HEK293 (cell line): ENCODE measurements around the gene GMDS.
A peak's percentile ranks its signal among the peaks of the same experiment; 100 is the strongest.

Experiments used
- BCL11A ChIP-seq: fragments of 450-650 bp; formaldehyde crosslinking; IDR thresholded peaks from 2 replicates; pipeline ENCODE4 v1.5.1; 2016; ENCODE audit warnings: low read depth, missing biosample characterization, missing genetic modification characterization
- FEZF1 ChIP-seq: fragments of 450-650 bp; formaldehyde crosslinking; IDR thresholded peaks from 2 replicates; pipeline ENCODE4 v1.5.1; 2016; ENCODE audit warnings: missing biosample characterization, missing genetic modification characterization
- ZFP69B ChIP-seq: fragments of 450-650 bp; formaldehyde crosslinking; IDR thresholded peaks from 2 replicates; pipeline ENCODE4 v1.5.1; 2016; ENCODE audit warnings: missing biosample characterization, missing genetic modification characterization
- ZNF175 ChIP-seq: fragments of 450-650 bp; formaldehyde crosslinking; IDR thresholded peaks from 2 replicates; pipeline ENCODE4 v1.5.1; 2016; ENCODE audit warnings: missing biosample characterization, missing genetic modification characterization
- ZNF2 ChIP-seq: fragments of 450-650 bp; formaldehyde crosslinking; IDR thresholded peaks from 2 replicates; pipeline ENCODE4 v1.5.1; 2016; ENCODE audit warnings: missing biosample characterization, missing genetic modification characterization
- ZNF223 ChIP-seq: fragments of 450-650 bp; formaldehyde crosslinking; IDR thresholded peaks from 2 replicates; pipeline ENCODE4 v1.5.1; 2016; ENCODE audit warnings: missing biosample characterization, missing genetic modification characterization
- ZNF23 ChIP-seq: fragments of 450-650 bp; formaldehyde crosslinking; IDR thresholded peaks from 2 replicates; pipeline ENCODE4 v1.5.1; 2016; ENCODE audit warnings: missing biosample characterization, missing genetic modification characterization, borderline replicate concordance
- ZNF596 ChIP-seq: fragments of 450-650 bp; IDR thresholded peaks from 2 replicates; pipeline ENCODE4 v1.5.0; 2018; ENCODE audit warnings: missing biosample characterization, mild to moderate bottlenecking, missing genetic modification characterization, moderate library complexity
- ZNF629 ChIP-seq: fragments of 450-650 bp; formaldehyde crosslinking; IDR thresholded peaks from 2 replicates; pipeline ENCODE4 v1.5.1; 2017; ENCODE audit warnings: missing biosample characterization, missing genetic modification characterization
- ZSCAN16 ChIP-seq: fragments of 450-650 bp; formaldehyde crosslinking; IDR thresholded peaks from 2 replicates; pipeline ENCODE4 v1.5.1; 2016; ENCODE audit warnings: missing biosample characterization, missing genetic modification characterization
- TF ChIP-seq, protein P1 (sequence below): fragments of 450-650 bp; formaldehyde crosslinking; IDR thresholded peaks from 2 replicates; pipeline ENCODE4 v1.5.1; 2017; ENCODE audit warnings: missing biosample characterization, missing genetic modification characterization
- TF ChIP-seq, protein P2 (sequence below): fragments of 450-650 bp; formaldehyde crosslinking; IDR thresholded peaks from 2 replicates; pipeline ENCODE4 v1.5.1; 2017; ENCODE audit warnings: missing biosample characterization, missing genetic modification characterization
- TF ChIP-seq, protein P3 (sequence below): fragments of 450-650 bp; formaldehyde crosslinking; conservative IDR thresholded peaks from 2 replicates; pipeline ENCODE4 v1.5.1; 2016; ENCODE audit warnings: low read depth, missing biosample characterization, missing genetic modification characterization
- TF ChIP-seq, protein P4 (sequence below): fragments of 450-650 bp; formaldehyde crosslinking; IDR thresholded peaks from 2 replicates; pipeline ENCODE4 v1.5.1; 2016; ENCODE audit warnings: missing biosample characterization, missing genetic modification characterization
- TF ChIP-seq, protein P5 (sequence below): fragments of 450-650 bp; formaldehyde crosslinking; IDR thresholded peaks from 2 replicates; pipeline ENCODE4 v1.5.1; 2016; ENCODE audit warnings: missing biosample characterization, missing genetic modification characterization

The GMDS gene

DNA sequence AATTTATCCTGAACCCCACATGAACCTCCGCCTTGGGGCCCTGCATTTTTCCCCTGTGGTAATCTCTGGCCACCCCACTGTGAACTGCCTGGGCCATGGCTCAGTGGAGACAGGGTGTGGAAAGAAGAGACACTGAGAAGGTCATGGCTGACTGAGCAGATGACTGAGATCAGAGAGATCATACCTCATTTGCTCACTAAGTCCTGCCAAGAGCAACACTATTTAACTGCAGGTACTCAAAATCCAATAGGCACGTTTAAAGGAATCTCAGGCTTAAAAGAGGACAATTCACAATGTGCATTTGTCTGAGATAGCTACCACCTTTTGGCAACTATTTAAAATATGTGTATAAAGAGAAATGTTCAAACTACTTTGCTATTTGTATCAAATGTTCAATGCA is 305.0 kb downstream of the GMDS start (continued):
- TF ChIP-seq, protein P1, sequence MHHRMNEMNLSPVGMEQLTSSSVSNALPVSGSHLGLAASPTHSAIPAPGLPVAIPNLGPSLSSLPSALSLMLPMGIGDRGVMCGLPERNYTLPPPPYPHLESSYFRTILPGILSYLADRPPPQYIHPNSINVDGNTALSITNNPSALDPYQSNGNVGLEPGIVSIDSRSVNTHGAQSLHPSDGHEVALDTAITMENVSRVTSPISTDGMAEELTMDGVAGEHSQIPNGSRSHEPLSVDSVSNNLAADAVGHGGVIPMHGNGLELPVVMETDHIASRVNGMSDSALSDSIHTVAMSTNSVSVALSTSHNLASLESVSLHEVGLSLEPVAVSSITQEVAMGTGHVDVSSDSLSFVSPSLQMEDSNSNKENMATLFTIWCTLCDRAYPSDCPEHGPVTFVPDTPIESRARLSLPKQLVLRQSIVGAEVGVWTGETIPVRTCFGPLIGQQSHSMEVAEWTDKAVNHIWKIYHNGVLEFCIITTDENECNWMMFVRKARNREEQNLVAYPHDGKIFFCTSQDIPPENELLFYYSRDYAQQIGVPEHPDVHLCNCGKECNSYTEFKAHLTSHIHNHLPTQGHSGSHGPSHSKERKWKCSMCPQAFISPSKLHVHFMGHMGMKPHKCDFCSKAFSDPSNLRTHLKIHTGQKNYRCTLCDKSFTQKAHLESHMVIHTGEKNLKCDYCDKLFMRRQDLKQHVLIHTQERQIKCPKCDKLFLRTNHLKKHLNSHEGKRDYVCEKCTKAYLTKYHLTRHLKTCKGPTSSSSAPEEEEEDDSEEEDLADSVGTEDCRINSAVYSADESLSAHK (tag by site-specific recombination), result 0 out of 2 replicates have a peak, but pooled peaks have one; percentile 40
- TF ChIP-seq ZNF629 (tag by site-specific recombination) (peak; percentile 75), FEZF1 (peak; percentile 97), ZNF596 (peak; percentile 77), ZFP69B (tag by site-specific recombination) (peak; percentile 50; the same call in 1 of the 2 replicates), ZNF2 (no peak; the same call in none of the 2 replicates), ZNF23 (no peak), ZSCAN16 (tag by site-specific recombination) (no peak), BCL11A (tag by site-specific recombination) (peak; percentile 77; the same call in 1 of the 2 replicates), ZNF175 (no peak), ZNF223 (tag by site-specific recombination) (no peak)
- TF ChIP-seq, protein P2, sequence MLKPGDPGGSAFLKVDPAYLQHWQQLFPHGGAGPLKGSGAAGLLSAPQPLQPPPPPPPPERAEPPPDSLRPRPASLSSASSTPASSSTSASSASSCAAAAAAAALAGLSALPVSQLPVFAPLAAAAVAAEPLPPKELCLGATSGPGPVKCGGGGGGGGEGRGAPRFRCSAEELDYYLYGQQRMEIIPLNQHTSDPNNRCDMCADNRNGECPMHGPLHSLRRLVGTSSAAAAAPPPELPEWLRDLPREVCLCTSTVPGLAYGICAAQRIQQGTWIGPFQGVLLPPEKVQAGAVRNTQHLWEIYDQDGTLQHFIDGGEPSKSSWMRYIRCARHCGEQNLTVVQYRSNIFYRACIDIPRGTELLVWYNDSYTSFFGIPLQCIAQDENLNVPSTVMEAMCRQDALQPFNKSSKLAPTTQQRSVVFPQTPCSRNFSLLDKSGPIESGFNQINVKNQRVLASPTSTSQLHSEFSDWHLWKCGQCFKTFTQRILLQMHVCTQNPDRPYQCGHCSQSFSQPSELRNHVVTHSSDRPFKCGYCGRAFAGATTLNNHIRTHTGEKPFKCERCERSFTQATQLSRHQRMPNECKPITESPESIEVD (tag by site-specific recombination), result peak; percentile 73
- TF ChIP-seq, protein P3, sequence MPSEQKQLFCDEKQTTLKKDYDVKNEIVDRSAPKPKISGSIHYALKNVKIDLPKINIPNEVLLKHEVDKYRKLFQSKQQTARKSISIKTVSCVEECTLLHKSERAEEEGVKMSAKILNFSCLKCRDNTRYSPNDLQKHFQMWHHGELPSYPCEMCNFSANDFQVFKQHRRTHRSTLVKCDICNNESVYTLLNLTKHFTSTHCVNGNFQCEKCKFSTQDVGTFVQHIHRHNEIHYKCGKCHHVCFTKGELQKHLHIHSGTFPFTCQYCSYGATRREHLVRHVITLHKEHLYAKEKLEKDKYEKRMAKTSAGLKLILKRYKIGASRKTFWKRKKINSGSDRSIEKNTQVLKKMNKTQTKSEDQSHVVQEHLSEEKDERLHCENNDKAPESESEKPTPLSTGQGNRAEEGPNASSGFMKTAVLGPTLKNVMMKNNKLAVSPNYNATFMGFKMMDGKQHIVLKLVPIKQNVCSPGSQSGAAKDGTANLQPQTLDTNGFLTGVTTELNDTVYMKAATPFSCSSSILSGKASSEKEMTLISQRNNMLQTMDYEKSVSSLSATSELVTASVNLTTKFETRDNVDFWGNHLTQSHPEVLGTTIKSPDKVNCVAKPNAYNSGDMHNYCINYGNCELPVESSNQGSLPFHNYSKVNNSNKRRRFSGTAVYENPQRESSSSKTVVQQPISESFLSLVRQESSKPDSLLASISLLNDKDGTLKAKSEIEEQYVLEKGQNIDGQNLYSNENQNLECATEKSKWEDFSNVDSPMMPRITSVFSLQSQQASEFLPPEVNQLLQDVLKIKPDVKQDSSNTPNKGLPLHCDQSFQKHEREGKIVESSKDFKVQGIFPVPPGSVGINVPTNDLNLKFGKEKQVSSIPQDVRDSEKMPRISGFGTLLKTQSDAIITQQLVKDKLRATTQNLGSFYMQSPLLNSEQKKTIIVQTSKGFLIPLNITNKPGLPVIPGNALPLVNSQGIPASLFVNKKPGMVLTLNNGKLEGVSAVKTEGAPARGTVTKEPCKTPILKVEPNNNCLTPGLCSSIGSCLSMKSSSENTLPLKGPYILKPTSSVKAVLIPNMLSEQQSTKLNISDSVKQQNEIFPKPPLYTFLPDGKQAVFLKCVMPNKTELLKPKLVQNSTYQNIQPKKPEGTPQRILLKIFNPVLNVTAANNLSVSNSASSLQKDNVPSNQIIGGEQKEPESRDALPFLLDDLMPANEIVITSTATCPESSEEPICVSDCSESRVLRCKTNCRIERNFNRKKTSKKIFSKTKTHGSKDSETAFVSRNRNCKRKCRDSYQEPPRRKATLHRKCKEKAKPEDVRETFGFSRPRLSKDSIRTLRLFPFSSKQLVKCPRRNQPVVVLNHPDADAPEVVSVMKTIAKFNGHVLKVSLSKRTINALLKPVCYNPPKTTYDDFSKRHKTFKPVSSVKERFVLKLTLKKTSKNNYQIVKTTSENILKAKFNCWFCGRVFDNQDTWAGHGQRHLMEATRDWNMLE (tag by site-specific recombination), result no peak
- TF ChIP-seq, protein P4, sequence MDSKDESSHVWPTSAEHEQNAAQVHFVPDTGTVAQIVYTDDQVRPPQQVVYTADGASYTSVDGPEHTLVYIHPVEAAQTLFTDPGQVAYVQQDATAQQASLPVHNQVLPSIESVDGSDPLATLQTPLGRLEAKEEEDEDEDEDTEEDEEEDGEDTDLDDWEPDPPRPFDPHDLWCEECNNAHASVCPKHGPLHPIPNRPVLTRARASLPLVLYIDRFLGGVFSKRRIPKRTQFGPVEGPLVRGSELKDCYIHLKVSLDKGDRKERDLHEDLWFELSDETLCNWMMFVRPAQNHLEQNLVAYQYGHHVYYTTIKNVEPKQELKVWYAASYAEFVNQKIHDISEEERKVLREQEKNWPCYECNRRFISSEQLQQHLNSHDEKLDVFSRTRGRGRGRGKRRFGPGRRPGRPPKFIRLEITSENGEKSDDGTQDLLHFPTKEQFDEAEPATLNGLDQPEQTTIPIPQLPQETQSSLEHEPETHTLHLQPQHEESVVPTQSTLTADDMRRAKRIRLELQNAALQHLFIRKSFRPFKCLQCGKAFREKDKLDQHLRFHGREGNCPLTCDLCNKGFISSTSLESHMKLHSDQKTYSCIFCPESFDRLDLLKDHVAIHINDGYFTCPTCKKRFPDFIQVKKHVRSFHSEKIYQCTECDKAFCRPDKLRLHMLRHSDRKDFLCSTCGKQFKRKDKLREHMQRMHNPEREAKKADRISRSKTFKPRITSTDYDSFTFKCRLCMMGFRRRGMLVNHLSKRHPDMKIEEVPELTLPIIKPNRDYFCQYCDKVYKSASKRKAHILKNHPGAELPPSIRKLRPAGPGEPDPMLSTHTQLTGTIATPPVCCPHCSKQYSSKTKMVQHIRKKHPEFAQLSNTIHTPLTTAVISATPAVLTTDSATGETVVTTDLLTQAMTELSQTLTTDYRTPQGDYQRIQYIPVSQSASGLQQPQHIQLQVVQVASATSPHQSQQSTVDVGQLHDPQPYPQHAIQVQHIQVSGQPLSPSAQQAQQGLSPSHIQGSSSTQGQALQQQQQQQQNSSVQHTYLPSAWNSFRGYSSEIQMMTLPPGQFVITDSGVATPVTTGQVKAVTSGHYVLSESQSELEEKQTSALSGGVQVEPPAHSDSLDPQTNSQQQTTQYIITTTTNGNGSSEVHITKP (tag by site-specific recombination), result 0 out of 2 replicates have a peak, but pooled peaks have one; percentile 21
- TF ChIP-seq, protein P5, sequence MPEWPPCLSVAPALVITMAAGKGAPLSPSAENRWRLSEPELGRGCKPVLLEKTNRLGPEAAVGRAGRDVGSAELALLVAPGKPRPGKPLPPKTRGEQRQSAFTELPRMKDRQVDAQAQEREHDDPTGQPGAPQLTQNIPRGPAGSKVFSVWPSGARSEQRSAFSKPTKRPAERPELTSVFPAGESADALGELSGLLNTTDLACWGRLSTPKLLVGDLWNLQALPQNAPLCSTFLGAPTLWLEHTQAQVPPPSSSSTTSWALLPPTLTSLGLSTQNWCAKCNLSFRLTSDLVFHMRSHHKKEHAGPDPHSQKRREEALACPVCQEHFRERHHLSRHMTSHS, result 0 out of 2 replicates have a peak, but pooled peaks have one; percentile 52
